Subcutaneous adipose tissue (tissue), 4 donors: Measurements from ENCODE around the gene RBMS3. TPM values are rescaled to one million over a fixed set of nuclear protein-coding genes. Genes with fewer than 3 reads are reported as not detected.

ENCODE experiments used
- CTCF ChIP-seq: fragments of 450-650 bp; IDR thresholded peaks from one replicate; pipeline ENCODE4 v1.5.1; 2016; ENCODE audit warnings: low read depth, mild to moderate bottlenecking, control low read depth, antibody characterized with exemption, moderate library complexity
- total RNA-seq, 4 donors: library from RNA; depleted of rRNA; stranded (reverse); fragments of >200 nt; gene quantifications; one replicate each; pipeline ENCODE4 v1.1.0, GENCODE V29; 2016

RBMS3 gene
- total RNA-seq, 4 donors from 2014 or later, result 98.6 to 171 (median 117) TPM

GRCh38 chr3:29976871-29977270, 696.0 kb downstream of the RBMS3 start:
- TF ChIP-seq CTCF, result no peak

- TF ChIP-seq CTCF, result no peak
Observed at GRCh38 chr3:29977360-29977759, 696.5 kb downstream of the RBMS3 start.

- no peak for TF ChIP-seq CTCF
Observed at GRCh38 chr3:29978036-29978435, 697.2 kb downstream of the RBMS3 start.

- TF ChIP-seq CTCF, result no peak
Observed at GRCh38 chr3:29991198-29991597, 710.3 kb downstream of the RBMS3 start.

- TF ChIP-seq CTCF, result no peak
Observed at GRCh38 chr3:30002797-30003196, 721.9 kb downstream of the RBMS3 start.

GRCh38 chr3:30003741-30004140, 722.9 kb downstream of the RBMS3 start:
- no peak for TF ChIP-seq CTCF

GRCh38 chr3:30004481-30004880, 723.6 kb downstream of the RBMS3 start:
- no peak for TF ChIP-seq CTCF
